Caco-2 (cell line): Measurements from ENCODE around the gene NASP. TPM values are rescaled to one million over a fixed set of nuclear protein-coding genes. Genes with fewer than 3 reads are reported as not detected.

Experiments used
- BruUV-seq: library from RNA; stranded (reverse); fragments of 400-500 nt; replicated peaks from 2 replicates; lab custom pipeline; 2021; lab: Mats Ljungman, UMichigan
- CTCF ChIA-PET: fragments of 300-600 bp; sonication (Branson Sonifier 250); formaldehyde crosslinking; loops from one replicate; lab custom pipeline; 2022; ENCODE audit warnings: antibody characterized with exemption; lab: Charles Lee
- POLR2A ChIA-PET: fragments of 300-600 bp; sonication (Branson Sonifier 250); formaldehyde crosslinking; loops from one replicate; lab custom pipeline; 2022; ENCODE audit warnings: antibody characterized with exemption; lab: Charles Lee
- DNase-seq, 2 experiments: peaks; one replicate each; pipeline versions ENCODE4 v3.0.0 to v3.0.0-alpha.2; 2020 to 2022
- H3K27me3 ChIP-seq: replicated peaks from 2 replicates; pipeline ENCODE4 v1.6.0; 2011; ENCODE audit warnings: low read length; ENCODE audit not compliant: control insufficient read depth, insufficient read depth
- H3K36me3 ChIP-seq: 2 replicates; pipeline ENCODE4 v1.5.1; 2011; ENCODE audit warnings: low read length; ENCODE audit not compliant: control insufficient read depth, insufficient read depth
- H3K4me1 ChIP-seq: fragments of 250-450 bp; sonication (Bioruptor Pico); 2 replicates; pipeline ENCODE4 v1.5.1; 2020; ENCODE audit warnings: mild to moderate bottlenecking
- H3K4me3 ChIP-seq: 2 replicates; pipeline ENCODE4 v1.5.1; 2011; ENCODE audit warnings: low read depth, mild to moderate bottlenecking, control low read depth, low read length
- H3K9me3 ChIP-seq: fragments of 250-450 bp; sonication (Bioruptor Pico); 2 replicates; pipeline ENCODE4 v1.5.1; 2020; ENCODE audit warnings: mild to moderate bottlenecking, moderate library complexity
- H3K27ac Mint-ChIP-seq: one replicate; pipeline ENCODE4 v1.8.0; 2022; ENCODE audit warnings: mixed read lengths; ENCODE audit not compliant: unreplicated experiment
- H3K27me3 Mint-ChIP-seq: one replicate; pipeline ENCODE4 v1.8.0; 2022; ENCODE audit warnings: mixed read lengths; ENCODE audit not compliant: insufficient read depth, unreplicated experiment
- H3K36me3 Mint-ChIP-seq: one replicate; pipeline ENCODE4 v1.8.0; 2022; ENCODE audit warnings: mild to moderate bottlenecking, mixed read lengths; ENCODE audit not compliant: insufficient read depth, unreplicated experiment
- H3K4me1 Mint-ChIP-seq: one replicate; pipeline ENCODE4 v1.8.0; 2022; ENCODE audit warnings: low read depth, mixed read lengths; ENCODE audit not compliant: unreplicated experiment
- H3K4me3 Mint-ChIP-seq: one replicate; pipeline ENCODE4 v1.8.0; 2022; ENCODE audit warnings: mild to moderate bottlenecking, moderate library complexity, mixed read lengths; ENCODE audit not compliant: unreplicated experiment
- H3K9me3 Mint-ChIP-seq: one replicate; pipeline ENCODE4 v1.8.0; 2022; ENCODE audit warnings: mixed read lengths; ENCODE audit not compliant: unreplicated experiment
- CTCF ChIP-seq, 2 experiments: fragments of 200-600 bp in 1 of 2; IDR thresholded peaks; 1 replicate in 1 of 2; 2 replicates in 1 of 2; pipeline versions ENCODE4 v1.5.1 to v1.8.0; 2011 to 2022; ENCODE audit warnings: antibody characterized with exemption in 1 of 2, control low read depth in 1 of 2, inconsistent platforms in 1 of 2, low read depth in 1 of 2, low read length in 1 of 2, mild to moderate bottlenecking in 1 of 2, moderate library complexity in 1 of 2; ENCODE audit not compliant: insufficient read depth in 1 of 2, severe bottlenecking in 1 of 2, unreplicated experiment in 1 of 2
- intact Hi-C: fragments of 100-400 bp; cut with micrococcal nuclease; formaldehyde crosslinking; loops from one replicate; pipeline ENCODE4 v1.10.0; 2022; ENCODE audit not compliant: unreplicated experiment
- total RNA-seq: library from RNA; stranded (reverse); gene quantifications from 2 replicates; pipeline ENCODE4 v1.2.3, GENCODE V29; 2022

Gene NASP
- total RNA-seq, 1 experiment from 2014 or later: 183 TPM

GRCh38 chr1:45574105-45574626 lies 9.7 kb upstream of the NASP start:
- no peak for DNase-seq
- Mint-ChIP-seq H3K4me3 (no peak overlapping the region), H3K27ac (no peak overlapping the region), H3K9me3 (no peaks in the 10 kb centered on the region), H3K27me3 (no peaks in the 10 kb centered on the region), H3K4me1 (no peaks in the 10 kb centered on the region), H3K36me3 (peaks cover 25% of the 10 kb centered on the region)
- no peak for TF ChIP-seq CTCF (IDR thresholded peaks at IDR 0.05; ENCODE audit: insufficient read depth in 1 of 2, low read depth in 1 of 2, low read length in 1 of 2, severe bottlenecking in 1 of 2, unreplicated experiment in 1 of 2)
- Histone ChIP-seq H3K27me3 (no peaks in the 10 kb centered on the region), H3K4me1 (no peaks in the 10 kb centered on the region), H3K36me3 (no peaks in the 10 kb centered on the region), H3K9me3 (no peaks in the 10 kb centered on the region), H3K4me3 (no peak overlapping the region)
- POLR2A ChIA-PET: no interaction called here
- intact Hi-C loops: loop anchor here (10.0 kb wide), 1 partner anchor 559 kb away; the partner anchor contains the start of genes HECTD3 and UROD
- CTCF ChIA-PET: interaction anchor here (0.9 kb wide), 1 partner anchor 74 kb away, joined by 3 read pairs; the partner anchor contains the start of genes CCDC163 and MMACHC
- BruUV-seq: no TSS peak

- Mint-ChIP-seq H3K4me1 (no peaks in the 10 kb centered on the region), H3K9me3 (no peaks in the 10 kb centered on the region), H3K4me3 (peak overlapping the region; percentile 97), H3K36me3 (peaks cover 31% of the 10 kb centered on the region), H3K27ac (peak overlapping the region; percentile 97), H3K27me3 (no peaks in the 10 kb centered on the region)
- intact Hi-C loops: loop anchor here (5.0 kb wide), 1 partner anchor 104 kb away; the partner anchor contains the start of genes GPBP1L1 and TMEM69
- no peaks in the 10 kb centered on the region for H3K36me3 ChIP-seq
- TSS peak; percentile 93 for BruUV-seq
- H3K9me3 ChIP-seq: no peaks in the 10 kb centered on the region
- H3K4me3 ChIP-seq: peak overlapping the region; percentile 86
- TF ChIP-seq CTCF (IDR thresholded peaks at IDR 0.05; ENCODE audit: insufficient read depth in 1 of 2, low read depth in 1 of 2, low read length in 1 of 2, severe bottlenecking in 1 of 2, unreplicated experiment in 1 of 2): no peak
- 0 out of 2 replicates have a peak, but pooled peaks cover 4% of the 10 kb centered on the region for H3K4me1 ChIP-seq
- ChIA-PET CTCF (interaction anchor here (0.9 kb wide), 1 partner anchor 14 kb away, joined by 4 read pairs; no protein-coding TSS in a partner anchor), POLR2A (interaction anchor here (0.8 to 1.3 kb wide), 7 partner anchors 32 to 280 kb away, joined by 3 to 9 read pairs (median 4); partner anchors contain the start of genes AKR1A1, GPBP1L1, PRDX1 and TESK2)
- peak; percentile 93 to 94 for DNase-seq
- no peaks in the 10 kb centered on the region for H3K27me3 ChIP-seq
These were observed 576 bp upstream of the NASP start for GRCh38 chr1:45583264-45583665.

- H3K9me3 ChIP-seq: no peaks in the 10 kb centered on the region
- intact Hi-C loops: loop anchor here (5.0 kb wide), 1 partner anchor 103 kb away; the partner anchor contains the start of genes GPBP1L1 and TMEM69
- Mint-ChIP-seq H3K9me3 (no peaks in the 10 kb centered on the region), H3K27me3 (no peaks in the 10 kb centered on the region), H3K4me1 (no peaks in the 10 kb centered on the region), H3K36me3 (peaks cover 40% of the 10 kb centered on the region), H3K4me3 (peak overlapping the region; percentile 97), H3K27ac (peak overlapping the region; percentile 98)
- POLR2A ChIA-PET: interaction anchor here (0.6 to 1.2 kb wide), 7 partner anchors 45 to 1051 kb away, joined by 3 to 6 read pairs (median 3); partner anchors contain the start of genes PRDX1 and RAD54L
- 0 out of 2 replicates have a peak, but pooled peaks cover 4% of the 10 kb centered on the region for H3K4me1 ChIP-seq
- BruUV-seq: no TSS peak
- TF ChIP-seq CTCF (IDR thresholded peaks at IDR 0.05; ENCODE audit: insufficient read depth in 1 of 2, low read depth in 1 of 2, low read length in 1 of 2, severe bottlenecking in 1 of 2, unreplicated experiment in 1 of 2): peak in 1 of 2 experiments; percentile 4
- no peaks in the 10 kb centered on the region for H3K36me3 ChIP-seq
- CTCF ChIA-PET: interaction anchor here (0.8 to 1.0 kb wide), 2 partner anchors 33 to 84 kb away, joined by 3 read pairs; partner anchors contain the start of genes AKR1A1 and MMACHC
- H3K4me3 ChIP-seq: peak overlapping the region; percentile 86
- peak; percentile 83 to 90 for DNase-seq
- no peaks in the 10 kb centered on the region for H3K27me3 ChIP-seq
These were observed 689 bp downstream of the NASP start for GRCh38 chr1:45584351-45585109.
